GM19455 (cell line): Measurements from ENCODE around the gene CD58.

Experiments
- ATAC-seq: cut with Tn5 transposase; IDR thresholded peaks from one replicate; pipeline ENCODE4 v1.9.1; 2021; ENCODE audit not compliant: unreplicated experiment

Gene CD58

GRCh38 chr1:116474921-116475849 lies 95.6 kb downstream of the CD58 start:
- no peak for ATAC-seq

GRCh38 chr1:116472431-116472961 lies 98.3 kb downstream of the CD58 start:
- no peak for ATAC-seq

GRCh38 chr1:116471241-116471640 lies 99.6 kb downstream of the CD58 start:
- ATAC-seq: no peak

- no peak for ATAC-seq
Observed at GRCh38 chr1:116470671-116471070, 100.2 kb downstream of the CD58 start.

- ATAC-seq: no peak
Observed at GRCh38 chr1:116466810-116467557, 103.8 kb downstream of the CD58 start.

GRCh38 chr1:116465845-116466685 lies 104.8 kb downstream of the CD58 start:
- ATAC-seq: no peak

- ATAC-seq: no peak
Observed at GRCh38 chr1:116465477-116465844, 105.4 kb downstream of the CD58 start.
